HG02678 (cell line): ENCODE results near the gene MAP3K5.
"Not testable (repeated sequence)": the region's sequence is repeated elsewhere in the genome, so short reads cannot be mapped to it uniquely, and the experiment has no call there.

Source experiments
- ATAC-seq: cut with Tn5 transposase; IDR thresholded peaks from one replicate; pipeline ENCODE4 v1.9.1; 2021; ENCODE audit warnings: mild to moderate bottlenecking, moderate library complexity; ENCODE audit not compliant: unreplicated experiment

Gene MAP3K5

DNA sequence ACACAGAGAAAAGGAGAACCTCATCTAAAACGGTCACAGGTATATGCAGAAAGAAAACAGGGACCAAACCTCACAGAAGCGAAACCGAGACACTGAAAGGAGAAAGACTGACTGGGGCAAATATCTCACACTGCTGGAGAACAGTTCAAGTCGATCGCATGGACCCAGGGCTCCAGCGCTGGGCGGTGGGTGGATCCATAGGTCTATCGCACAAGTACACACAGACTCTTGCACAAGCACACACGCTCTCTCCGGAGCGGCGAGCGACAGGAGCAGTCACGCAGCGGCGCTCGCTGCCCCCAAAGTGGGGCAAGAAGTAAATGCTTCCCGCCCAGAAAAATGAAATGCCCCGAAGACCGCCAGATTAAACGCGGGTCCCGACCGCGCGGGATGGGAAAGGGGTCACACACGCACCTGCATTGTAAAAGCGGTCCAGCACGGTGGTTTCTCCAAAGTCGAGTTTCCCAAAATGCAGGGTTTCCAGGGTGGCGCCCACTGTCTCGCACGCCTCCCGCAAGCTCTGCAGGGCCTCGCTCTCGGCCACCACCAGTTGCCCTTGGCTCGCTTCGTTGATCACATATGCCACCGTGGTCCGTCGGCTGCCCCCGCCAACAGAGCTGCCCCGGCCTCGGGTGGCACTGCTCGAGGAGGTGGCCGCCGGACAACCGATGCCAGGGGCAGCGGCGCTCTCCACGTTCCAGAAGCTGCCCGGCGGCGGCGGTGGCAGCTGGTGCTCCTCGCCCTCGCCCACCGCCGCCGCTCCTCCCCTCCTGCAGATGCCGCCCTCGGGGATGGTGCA, 782 bp downstream of the MAP3K5 start:
- ATAC-seq, result peak; percentile 27

- ATAC-seq, result no peak
These were observed 1.6 kb downstream of the MAP3K5 start for GRCh38 chr6:136790411-136791295.

- not testable (repeated sequence) for ATAC-seq
These were observed 2.8 kb downstream of the MAP3K5 start for GRCh38 chr6:136789440-136789839.

DNA sequence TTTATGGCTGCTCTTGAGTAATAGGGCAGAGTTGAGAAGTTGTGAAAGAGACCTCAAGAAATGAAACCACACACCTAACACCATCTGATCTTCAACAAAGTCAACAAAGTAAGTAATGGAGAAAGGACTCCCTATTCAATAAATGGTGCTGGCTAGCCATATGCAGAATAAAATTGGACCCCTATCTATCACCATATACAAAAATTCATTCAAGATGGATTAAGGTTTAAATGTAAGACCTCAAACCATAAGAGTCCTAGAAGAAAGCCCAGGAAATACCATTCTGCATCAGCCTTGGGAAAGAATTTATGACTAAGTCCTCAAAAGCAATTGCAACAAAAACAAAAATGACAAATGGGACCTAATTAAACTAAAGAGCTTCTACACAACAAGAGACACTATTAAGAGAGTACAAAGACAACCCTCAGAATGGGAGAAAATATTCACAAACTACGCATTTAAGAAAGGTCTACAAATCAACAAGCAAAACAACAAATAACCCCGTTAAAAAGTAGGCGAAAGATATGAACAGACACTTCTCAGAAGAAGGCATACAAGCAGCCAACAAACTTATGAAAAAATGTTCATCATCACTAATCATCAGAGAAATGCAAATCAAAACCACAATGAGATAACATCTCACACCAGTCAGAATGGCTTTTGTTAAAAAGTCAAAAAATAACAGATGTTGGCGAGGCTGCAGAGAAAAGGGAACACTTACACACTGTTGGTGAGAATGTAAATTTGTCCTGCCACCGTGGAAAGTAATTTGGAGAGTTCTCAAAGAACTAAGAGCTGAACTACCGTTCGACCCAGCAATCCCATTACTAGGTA, 4.0 kb downstream of the MAP3K5 start:
- ATAC-seq, result no peak

DNA sequence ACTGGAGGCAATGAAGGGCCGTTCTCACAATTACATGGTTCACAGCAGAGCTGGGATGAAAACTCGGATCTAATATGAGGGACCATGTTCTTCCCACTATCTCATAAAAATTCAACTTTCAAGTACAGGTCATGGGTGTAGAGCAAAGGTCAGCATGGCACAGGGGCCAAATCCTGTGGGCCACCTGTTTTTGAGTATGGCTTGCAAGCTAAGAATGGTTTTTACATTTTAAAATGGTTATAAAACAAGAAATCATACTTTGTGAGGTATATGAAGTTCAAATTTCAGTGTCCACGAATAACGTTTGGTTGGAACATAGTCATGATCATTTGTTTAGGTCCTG, 4.6 kb downstream of the MAP3K5 start:
- ATAC-seq, result no peak

DNA sequence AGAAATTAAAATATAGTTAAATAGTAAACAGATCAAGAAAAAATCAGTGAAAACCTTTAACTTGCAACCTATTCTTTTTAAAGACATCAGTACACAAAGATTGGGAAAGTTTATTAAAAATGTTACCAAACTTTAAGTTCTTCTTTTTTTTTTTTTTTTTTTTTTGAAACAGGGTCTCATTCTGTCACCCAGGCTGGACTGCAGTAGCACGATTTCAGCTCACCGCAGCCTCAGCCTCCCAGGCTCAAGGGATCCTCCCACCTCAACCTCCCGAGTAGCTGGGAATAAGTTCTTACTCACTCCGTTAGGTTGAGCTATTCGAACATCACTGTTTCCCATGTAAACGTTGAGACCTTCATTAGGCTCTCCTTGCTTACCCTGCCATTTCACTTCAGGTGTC, 5.6 kb downstream of the MAP3K5 start:
- ATAC-seq, result no peak

DNA sequence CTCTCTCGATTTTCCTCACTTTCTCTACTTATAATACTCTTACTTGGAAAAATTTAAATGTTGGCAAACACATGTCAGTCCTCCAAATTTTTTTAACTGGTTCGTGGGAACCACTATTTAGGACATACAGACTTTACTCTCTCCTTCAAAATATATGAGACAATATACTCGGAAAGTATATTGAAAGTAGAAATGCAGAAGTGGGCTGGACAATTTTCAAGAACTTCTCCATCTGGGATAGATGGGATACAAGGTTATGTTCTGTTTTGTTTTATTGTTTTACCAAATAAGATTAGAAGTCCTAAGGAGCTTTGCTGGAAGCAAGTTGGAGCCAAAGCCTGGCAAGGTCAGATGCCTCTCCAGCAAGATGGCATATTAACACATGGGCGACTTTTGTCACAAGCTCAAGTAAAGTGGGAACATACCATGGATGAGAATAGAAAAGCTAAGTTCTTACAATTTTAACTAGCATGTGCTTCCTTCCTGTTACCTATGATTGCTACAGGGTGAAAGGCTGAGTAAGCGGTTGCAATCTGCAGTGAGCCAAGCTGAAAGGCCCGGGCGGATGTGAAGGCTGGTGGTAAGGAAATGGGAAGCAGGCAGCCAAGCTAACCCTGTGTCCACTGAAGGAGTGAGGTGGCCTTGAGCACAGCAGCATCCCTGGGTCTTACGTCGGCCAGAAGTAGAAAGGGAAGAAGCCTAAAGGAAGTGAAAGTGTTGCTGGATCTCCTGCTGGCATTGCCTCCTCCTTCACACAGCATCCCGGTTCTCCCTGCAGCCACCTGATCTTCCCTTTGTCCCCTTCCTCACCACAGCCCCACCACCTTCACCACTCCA, 7.1 kb downstream of the MAP3K5 start:
- ATAC-seq, result peak; percentile 34

- no peak for ATAC-seq
These were observed 8.0 kb downstream of the MAP3K5 start for GRCh38 chr6:136784271-136784664.

DNA sequence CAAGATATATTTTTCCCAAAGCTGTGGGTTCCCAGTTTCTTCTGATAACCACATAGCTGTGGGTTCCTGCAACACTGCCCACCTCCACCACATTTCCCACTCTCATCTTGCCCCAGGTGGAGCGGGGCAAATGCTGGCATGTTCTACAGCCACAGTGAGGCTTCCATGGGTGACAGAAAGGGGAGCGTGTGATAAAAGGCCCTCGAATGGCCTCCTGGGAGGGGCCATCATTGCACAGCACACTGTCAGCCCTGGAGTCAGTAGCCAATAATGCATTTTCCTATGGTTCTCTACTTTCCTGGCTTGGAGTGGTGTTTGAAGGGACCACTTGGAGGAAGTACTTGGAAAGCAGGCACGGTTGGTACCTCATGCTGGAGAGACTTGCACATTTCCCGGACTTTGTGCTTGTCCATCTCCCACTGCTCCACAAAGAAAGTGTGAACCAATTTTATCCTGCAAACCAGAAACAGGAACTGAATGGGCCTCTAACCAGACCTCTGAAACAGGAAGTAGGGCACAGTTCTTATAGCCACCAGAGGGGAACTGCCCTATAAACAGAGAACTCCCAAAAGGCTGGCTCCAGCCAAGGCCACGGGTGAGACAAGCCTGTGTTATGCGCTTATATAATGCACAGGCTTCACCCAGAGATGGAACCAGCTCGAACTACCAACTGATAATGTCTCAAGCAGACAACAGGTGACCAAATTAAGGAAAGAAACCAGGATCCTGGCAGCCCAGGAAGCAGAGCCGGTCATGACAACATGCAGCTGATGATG, 8.6 kb downstream of the MAP3K5 start:
- peak; percentile 72 for ATAC-seq

GRCh38 chr6:136783021-136783420, 9.3 kb downstream of the MAP3K5 start:
- no peak for ATAC-seq

GRCh38 chr6:136782021-136782770, 10.1 kb downstream of the MAP3K5 start:
- no peak for ATAC-seq

GRCh38 chr6:136780972-136781371, 11.3 kb downstream of the MAP3K5 start:
- no peak for ATAC-seq

DNA sequence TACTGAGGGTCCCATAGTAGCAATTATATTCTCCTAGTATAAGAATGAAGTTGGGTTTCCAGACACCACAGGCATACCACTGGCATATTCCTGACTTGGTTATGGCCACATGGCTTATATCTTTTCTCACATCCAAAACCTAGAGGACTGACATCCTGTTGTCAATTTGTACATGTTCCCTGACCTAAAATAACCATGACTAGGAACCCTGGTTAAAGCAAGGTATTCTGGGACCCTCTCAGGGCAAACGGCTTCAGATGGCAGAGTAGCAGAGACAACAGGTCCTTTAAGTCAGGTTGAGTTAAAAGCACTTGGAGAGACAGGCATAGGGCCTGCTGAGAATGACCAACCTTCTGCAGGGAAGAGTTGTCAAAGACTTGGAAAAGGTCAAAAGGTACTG, 12.6 kb downstream of the MAP3K5 start:
- ATAC-seq, result no peak

DNA sequence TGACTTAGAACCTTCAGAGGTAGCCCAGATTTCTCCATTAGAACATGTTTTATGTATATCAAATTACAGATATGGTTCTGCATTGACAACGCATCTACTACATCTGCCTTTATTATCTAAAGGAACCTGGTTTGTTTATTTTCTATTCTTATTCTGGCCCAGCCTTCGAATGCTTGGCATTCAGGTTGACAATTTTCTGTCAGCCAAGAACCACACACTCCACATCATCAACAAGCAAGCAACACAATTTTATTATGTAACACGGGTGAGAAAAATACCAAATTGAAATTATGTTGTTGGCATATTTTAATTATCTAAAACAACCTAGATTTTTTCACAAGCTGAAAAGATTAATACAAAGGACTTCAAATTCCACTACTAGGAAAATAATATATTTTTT, 14.6 kb downstream of the MAP3K5 start:
- ATAC-seq, result no peak

- no peak for ATAC-seq
These were observed 16.7 kb downstream of the MAP3K5 start for GRCh38 chr6:136775548-136775947.

GRCh38 chr6:136775081-136775480, 17.2 kb downstream of the MAP3K5 start:
- ATAC-seq, result no peak

- ATAC-seq, result no peak
These were observed 17.8 kb downstream of the MAP3K5 start for GRCh38 chr6:136774228-136775041.

- ATAC-seq, result no peak
These were observed 18.8 kb downstream of the MAP3K5 start for GRCh38 chr6:136773473-136773796.
